Vagina (tissue), 2 donors: ENCODE measurements around the gene CCDC68.

Source experiments
- POLR2A ChIP-seq, 2 donors: fragments of 450-650 bp; IDR thresholded peaks; one replicate each; pipeline ENCODE4 v1.6.1; 2017; ENCODE audit warnings: antibody characterized with exemption in 2 of 2, mild to moderate bottlenecking in 2 of 2, moderate library complexity in 2 of 2
- POLR2AphosphoS5 ChIP-seq, 2 donors: sonication (generic); formaldehyde crosslinking; IDR thresholded peaks; one replicate each; pipeline ENCODE4 v1.9.0; 2017; ENCODE audit warnings: antibody characterized with exemption in 2 of 2, mild to moderate bottlenecking in 2 of 2, low read depth in 1 of 2; ENCODE audit not compliant: insufficient read depth in 1 of 2
- TF ChIP-seq, protein P1 (sequence below), 3 experiments: fragments of 450-650 bp in 2 of 3; fragments of 200-600 bp in 1 of 3; sonication (generic) in 1 of 3; IDR thresholded peaks; one replicate each; pipeline ENCODE4 v1.5.1; 2017 to 2019; ENCODE audit warnings: antibody characterized with exemption in 3 of 3, mild to moderate bottlenecking in 2 of 3, moderate library complexity in 2 of 3

DNA sequence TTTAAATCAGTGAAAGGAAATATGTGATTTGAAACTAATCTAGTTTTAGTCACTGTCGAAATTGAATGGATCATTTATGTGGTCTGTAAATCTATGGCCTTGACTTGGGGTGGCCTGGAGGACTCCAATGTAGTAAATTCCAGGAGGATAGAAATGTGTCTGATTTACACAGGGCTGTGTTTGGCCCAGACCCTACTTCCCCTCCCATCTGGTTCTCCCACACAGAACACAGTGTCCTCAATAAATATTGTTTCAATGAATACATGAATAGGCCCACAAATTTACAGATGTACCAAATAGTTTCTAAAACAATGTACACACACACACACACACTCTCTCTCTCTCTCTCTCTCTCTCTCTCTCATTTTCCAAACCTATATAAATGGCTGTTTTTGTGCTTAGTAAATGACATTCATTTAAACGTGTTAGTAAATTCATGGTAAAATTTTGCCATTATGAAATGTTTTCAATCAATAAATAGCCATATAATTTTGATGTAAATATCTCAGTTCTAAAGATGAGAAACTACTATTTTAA, 1.9 kb downstream of the CCDC68 start:
- TF ChIP-seq, protein P1, sequence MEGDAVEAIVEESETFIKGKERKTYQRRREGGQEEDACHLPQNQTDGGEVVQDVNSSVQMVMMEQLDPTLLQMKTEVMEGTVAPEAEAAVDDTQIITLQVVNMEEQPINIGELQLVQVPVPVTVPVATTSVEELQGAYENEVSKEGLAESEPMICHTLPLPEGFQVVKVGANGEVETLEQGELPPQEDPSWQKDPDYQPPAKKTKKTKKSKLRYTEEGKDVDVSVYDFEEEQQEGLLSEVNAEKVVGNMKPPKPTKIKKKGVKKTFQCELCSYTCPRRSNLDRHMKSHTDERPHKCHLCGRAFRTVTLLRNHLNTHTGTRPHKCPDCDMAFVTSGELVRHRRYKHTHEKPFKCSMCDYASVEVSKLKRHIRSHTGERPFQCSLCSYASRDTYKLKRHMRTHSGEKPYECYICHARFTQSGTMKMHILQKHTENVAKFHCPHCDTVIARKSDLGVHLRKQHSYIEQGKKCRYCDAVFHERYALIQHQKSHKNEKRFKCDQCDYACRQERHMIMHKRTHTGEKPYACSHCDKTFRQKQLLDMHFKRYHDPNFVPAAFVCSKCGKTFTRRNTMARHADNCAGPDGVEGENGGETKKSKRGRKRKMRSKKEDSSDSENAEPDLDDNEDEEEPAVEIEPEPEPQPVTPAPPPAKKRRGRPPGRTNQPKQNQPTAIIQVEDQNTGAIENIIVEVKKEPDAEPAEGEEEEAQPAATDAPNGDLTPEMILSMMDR (IDR thresholded peaks at IDR 0.05) = no peak
- TF ChIP-seq POLR2A (IDR thresholded peaks at IDR 0.05) (no peak), POLR2AphosphoS5 (IDR thresholded peaks at IDR 0.05; ENCODE audit: insufficient read depth in 1 of 2, low read depth in 1 of 2) (no peak)
